Retina (tissue), 1 donor: Measurements from ENCODE around the gene RAD51D.
"Not testable (repeated sequence)": the region's sequence is repeated elsewhere in the genome, so short reads cannot be mapped to it uniquely, and the experiment has no call there.

ENCODE experiments used
- DNase-seq: peaks from one replicate; pipeline ENCODE4 v3.0.0-alpha.2; 2016

RAD51D gene

DNA sequence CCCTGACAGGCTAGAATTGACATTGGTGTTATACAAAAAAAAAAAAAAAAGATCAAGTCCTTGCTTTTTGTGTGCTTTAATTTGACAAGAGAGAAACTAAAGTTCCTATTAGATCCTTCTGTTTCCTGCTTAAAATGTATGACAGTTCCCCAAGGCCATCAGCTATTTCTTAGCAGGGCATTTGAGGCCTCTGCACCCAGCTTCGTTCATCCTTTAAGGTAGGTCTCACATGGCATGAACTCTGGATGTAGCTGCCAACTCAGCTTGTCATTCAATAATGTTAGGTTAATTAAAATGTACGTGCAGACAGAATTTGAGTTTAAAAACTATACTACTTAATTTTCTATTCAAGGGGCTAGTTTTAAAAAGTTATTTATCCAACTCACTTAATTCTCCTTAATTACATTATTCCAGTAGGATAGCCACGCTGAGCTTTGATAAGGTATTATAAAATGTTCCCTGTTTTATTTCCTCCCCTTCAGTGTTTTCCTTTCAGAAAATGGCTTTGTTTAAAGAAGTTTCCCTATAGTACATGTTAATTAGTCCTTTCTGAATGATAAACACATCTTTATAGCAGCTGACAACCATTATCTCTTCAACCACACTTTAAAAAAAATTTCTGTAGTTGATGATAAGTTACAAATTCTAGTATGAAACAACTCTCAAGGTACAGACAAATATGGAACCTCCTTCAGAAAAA is 55.0 kb downstream of the RAD51D start:
- DNase-seq, result no peak

DNA sequence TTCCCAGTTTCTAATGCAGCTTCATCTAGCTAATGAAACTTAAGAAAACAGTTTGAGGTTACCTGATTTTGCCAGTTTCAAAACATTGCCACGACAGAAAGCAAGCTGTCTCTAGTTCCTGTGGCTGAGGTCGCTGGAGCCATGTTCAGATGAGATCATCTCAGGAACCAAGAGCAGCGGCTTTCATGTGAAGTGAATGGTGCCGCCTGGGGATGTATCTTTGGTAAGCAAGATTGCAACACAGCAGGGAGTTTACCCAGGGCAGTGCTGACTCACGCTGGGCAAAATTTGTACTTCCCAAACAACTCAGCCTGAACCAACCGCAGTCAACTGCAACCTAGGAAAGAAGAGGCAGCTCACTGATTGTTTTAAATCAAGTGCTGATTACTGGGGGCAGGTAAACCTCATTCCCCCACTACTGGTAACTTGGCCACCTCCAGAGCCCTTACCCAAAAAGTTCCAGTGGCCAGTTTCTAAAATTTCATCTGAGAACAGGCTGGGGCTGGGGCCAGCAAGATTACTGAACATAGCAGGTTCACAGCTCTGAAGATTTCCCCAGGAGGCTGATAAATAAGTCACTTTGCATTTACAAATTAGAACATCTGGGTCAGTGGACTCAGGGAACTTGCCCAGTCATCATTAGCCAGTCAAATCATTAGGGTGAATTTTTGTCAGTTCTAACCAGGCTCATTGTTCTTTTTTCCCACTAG is 56.0 kb downstream of the RAD51D start, which contains the start of gene RFFL:
Gene RFFL (minus strand): TSS at position 194 of the 710 bp plus-strand sequence. CDS start 37,154 bp downstream, outside the sequence.
- peak; percentile 87 for DNase-seq

DNA sequence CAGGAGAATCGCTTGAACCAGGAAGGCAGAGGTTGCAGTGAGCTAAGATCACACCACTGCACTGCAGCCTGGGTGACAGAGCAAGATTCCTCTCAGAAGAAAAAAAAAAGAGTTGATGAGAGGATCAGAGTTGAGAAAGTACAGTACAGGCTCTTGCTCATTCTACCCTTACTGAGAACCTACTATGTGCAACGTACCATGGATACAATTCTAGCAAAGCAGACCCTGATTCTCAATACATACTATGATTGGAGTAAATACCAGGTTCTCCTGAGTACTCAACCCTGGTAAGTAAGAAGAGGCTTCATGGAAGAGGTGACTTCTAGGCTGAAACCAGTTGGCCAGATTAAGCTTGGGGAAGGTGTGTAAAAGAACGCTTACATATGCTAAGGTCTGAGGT is 57.4 kb downstream of the RAD51D start:
- DNase-seq, result no peak

DNA sequence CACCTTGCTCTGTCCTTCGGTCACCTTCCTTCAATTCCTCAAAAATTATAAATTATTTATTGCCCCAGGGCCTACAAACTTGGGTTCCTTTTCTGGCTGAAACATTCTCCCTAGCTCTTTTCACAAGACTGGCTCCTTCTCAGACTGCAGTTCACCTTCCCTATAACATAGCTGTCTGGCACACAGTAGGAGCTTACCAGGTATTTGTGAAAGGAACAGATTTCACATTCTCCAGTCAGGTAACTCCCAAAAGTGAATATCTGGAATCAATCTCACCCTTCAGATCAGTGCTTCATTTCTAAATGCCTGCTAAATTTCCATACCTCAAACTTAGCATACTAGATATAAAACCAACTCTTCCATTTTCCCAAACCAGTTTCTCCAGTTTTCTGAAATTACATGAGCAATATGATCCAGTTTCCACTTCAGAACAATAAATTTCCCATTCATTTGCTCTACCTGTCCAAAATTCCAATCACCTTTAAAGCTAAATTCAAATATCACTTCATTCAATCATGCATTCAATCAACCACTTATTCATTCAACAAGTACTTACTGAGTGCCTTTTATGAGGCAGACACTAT is 62.2 kb downstream of the RAD51D start:
- DNase-seq, result no peak

DNA sequence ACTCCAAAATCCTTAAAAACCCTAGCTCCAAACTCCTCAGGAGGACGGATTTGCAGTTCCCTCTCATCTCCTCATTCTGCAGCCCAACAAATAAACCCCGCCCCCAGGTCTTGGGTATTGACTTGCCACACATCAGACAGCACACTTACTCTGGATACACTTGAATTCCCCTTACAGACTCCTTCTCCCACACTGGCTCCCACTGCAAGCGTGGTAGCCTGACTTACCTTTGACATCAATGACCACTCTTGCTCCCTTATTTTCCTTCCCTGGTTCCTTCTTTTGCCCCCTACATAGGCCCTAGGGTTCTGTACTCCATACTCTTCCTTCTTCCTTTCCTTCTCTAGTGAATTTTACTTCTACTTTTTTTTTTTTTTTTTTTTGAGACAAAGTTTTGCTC is 63.6 kb downstream of the RAD51D start:
- no peak for DNase-seq

DNA sequence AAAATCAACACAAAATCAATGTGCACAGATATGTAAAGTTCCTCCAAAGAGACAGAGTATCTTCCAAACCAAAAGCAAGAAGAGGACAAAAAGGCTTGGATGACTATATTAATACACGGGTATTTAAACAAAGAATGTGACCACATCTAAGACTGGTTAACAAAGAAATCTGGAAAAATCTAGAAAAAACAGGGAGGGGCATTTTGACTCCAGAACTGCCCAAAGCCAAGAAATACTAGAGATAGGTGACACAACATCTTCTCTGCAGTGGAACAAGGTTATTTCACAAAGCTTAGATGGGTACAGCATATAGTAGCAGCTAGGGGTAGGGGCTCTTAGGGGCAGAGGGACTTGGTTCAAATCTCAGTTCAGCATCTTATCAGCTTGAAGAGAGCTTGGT is 66.5 kb downstream of the RAD51D start:
- no peak for DNase-seq

DNA sequence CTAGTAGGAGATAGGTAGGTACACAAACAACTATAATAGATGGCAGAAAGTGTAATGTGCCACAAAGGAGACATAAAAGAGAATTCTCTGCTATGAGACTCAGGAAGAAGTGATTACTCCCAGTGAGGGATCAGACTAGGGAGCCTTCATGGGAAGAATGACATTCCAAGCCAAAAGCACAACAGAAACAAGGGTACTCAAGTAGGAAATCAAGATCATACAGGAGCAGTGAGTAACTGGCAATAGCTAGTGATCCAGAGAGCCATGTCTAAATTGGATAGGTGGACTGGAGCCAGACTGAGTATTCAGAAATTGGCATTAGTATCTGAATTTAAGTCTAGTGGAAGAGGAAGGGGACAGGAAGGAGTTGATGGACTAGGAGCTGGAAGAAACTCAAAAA is 66.9 kb downstream of the RAD51D start:
- no peak for DNase-seq

DNA sequence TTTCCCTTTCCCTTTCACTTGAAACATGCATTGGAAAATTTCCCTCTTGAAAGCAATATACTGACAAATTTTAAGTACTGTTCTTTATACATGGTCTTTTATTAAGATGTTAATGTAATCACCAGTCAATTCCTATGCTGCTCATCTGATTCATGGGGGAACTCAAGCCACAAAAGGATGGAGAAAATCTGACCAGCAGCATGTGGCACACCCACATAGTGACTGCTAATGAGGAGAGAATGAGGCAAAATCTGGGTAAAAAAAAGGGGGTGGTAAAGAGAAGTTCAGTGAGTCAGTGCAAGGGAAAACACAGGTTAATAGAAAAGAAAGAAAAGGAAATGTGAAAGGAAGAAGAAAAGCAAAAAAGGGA is 67.4 kb downstream of the RAD51D start:
- no peak for DNase-seq

DNA sequence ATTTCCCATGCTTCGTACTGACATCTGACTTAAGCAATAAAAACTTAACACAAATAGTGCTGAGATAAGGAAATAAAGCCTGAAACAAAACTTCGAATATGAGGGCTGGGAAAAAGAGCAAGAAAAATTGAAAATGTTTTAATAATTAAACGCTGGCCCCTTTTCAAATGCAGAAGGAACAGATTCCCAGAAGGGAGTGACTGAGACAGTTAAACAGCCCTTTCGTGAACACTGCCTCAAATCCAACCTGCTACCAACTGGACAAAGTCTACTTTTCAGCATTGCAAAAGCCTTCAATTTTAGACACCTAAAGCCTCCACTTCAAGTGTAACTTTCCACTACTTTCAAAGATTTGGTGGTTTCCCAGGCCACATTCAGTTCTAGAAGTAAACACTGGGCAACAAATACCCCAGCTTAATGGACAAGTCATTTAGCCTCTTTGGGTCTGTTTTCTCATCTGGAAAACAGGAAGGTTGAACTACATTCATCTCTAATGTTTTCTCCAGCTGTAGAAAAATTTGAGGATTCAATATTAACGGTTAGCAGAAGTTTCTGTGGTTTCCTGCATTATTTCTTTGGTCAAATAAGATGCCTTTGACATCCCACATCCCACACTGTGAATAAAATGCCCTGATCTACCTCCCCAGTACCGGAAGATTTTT is 68.0 kb downstream of the RAD51D start:
- no peak for DNase-seq

DNA sequence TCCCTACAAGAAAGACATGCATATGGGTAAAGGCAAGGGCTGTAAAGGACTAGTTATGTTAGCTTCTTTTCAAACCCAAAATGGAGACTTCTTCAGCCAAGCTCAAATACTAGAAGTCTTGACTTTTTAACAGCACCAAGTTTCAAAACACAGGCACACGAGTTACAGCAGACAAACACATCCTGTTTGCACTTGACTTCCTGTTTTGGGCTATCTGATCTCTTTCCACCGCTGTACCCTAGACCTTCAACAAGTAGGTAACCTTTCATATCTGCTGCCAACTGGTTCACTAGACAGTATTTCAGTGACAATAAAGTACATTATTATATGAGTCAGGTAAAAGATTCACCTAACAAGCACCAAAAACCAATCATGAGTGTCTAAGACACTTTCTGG is 68.5 kb downstream of the RAD51D start:
- DNase-seq, result no peak

DNA sequence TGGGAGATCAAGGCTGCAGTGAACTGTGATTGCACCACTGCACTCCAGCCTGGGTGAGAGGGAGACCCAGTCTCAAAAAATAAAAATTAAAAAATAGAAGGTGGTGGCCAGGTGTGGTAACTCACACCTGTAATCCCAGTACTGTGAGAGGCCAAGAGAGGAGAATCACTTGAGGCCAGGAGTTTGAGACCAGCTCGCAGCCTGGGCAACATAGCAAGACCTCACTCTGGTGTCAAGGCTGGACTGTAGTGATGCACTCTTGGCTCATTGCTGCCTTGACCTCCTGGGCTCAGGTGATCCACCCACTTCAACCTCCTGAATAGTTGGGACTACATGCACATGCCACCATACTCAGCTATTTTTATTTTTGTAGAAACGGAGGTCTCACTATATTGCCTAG is 69.5 kb downstream of the RAD51D start:
- no peak for DNase-seq

DNA sequence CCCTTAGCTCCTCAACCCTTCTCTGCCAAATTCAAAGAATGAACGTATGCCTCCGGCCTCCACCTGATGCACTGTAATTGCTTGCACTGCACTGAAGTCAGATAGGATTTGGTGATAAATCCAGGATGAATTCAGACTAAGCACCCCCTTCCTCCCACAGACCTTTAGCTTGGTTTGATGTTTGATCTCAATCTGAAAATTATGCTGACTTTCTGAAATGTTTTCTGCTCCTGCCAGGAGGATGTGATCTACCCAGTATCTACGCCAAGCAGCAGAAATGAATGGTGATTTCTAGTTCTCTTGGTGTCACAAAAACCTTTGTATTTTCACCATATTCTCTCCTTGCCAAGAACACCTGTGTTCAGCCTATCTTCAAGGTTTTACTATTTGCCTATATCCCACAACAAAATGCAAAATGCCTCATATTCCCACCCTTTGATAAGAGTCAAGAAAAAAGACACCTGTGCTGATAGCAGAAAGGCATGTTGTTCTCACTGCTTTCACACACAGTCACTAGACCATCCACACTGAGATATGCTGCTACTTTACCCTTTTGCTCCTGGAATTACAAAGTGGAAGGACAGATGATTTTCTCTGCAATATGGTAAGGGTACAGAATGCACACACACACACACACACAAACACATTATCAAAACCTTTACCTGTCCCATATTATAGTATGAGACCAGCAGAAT is 70.8 kb downstream of the RAD51D start:
- no peak for DNase-seq

DNA sequence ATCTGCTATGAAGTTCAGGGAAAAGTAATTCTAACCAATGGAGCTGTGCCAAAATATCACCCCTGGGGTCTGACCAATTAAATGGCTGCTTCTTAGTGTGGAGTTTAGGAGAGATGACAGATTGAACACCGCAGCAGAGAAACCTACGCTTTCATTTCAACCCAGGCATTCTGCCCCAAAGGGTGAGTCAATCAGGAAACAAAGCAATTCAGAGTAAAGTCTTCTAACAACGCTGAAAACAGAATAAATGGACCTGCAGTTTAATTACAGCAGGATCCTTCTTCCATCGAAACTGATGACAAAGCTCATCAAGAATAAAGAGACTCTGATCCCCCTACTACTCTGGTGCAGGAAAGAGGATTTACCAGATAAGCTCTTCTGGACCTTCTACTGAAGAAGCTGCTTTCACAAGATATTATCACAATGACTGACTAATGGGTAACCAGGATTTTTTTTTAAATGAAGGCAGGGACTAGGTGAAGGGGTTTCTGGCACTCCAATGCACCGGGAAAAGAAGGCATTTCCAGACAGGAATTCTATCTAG is 72.8 kb downstream of the RAD51D start:
- peak; percentile 36 for DNase-seq

DNA sequence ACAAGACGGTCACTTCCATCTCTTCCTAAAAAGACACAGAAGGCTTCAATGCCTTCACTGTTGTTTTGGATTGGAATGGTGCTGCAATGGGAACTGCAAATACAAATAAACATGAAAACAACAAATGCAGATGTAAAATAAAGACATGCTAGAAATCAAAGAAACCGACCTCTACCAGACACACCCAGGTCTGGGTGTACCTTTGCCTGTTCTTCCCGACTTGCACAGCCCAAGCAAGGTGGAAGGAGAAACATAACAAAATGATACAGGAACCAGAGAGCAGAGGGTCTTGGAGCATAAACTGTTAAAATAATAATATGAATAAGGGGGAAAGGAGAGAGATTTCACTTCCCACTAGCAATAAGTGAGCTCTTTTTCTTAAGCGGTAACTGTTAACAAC is 73.4 kb downstream of the RAD51D start:
- no peak for DNase-seq

DNA sequence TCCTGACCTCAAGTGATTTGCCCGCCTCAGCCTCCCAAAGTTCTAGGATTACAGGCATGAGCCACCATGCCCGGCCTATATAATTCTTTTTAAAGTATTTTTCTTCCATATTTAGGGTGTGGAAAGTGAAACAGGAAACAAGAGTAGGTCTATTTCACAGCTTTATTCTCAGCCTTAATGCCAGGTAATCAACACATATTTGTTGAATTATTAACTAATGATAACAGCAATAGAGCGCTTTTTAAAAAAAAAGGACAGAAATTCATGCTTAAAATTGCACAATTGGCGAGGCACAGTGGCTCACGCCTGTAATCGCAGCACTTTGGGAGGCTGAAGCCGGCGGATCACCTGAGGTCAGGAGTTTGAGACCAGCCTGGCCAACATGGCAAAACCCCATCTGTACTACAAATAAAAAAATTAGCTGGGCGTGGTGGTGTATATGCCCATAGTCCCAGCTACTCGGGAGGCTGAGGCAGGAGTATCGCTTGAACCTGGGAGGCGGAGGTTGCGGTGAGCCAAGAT is 74.1 kb downstream of the RAD51D start:
- DNase-seq, result not testable (repeated sequence)

DNA sequence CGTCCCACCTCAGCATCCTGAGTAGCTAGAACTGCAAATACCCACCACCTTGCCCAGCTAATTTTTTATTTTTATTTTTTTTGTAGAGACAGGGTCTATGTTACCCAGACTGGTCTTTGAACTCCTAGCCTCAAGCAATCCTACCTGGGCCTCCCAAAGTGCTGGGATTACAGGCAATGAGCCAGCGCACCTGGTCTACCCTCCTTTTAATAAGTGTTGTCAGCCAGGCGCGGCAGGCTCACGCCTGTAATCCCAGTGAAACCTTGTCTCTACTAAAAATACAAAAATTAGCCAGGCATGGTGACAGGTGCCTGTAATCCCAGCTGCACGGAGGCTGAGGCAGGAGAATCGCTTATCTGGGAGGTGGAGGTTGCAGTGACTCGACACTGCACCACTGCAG is 75.5 kb downstream of the RAD51D start:
- no peak for DNase-seq
